GM12864 (cell line): ENCODE measurements around the gene FOXL1.

Experiments used
- DNase-seq: peaks from one replicate; pipeline ENCODE4 v3.0.0-alpha.2; 2011; ENCODE audit warnings: low read depth
- H3K4me3 ChIP-seq: 2 replicates; pipeline ENCODE4 v1.5.1; 2011; ENCODE audit warnings: mild to moderate bottlenecking, low read depth, low read length, control low read depth
- TF ChIP-seq, protein P1 (sequence below): IDR thresholded peaks from 2 replicates; pipeline ENCODE4 v1.5.1; 2011; ENCODE audit warnings: low read depth, mild to moderate bottlenecking, moderate library complexity, low read length, control low read depth, inconsistent platforms; ENCODE audit errors: missing control alignments

The FOXL1 gene

DNA sequence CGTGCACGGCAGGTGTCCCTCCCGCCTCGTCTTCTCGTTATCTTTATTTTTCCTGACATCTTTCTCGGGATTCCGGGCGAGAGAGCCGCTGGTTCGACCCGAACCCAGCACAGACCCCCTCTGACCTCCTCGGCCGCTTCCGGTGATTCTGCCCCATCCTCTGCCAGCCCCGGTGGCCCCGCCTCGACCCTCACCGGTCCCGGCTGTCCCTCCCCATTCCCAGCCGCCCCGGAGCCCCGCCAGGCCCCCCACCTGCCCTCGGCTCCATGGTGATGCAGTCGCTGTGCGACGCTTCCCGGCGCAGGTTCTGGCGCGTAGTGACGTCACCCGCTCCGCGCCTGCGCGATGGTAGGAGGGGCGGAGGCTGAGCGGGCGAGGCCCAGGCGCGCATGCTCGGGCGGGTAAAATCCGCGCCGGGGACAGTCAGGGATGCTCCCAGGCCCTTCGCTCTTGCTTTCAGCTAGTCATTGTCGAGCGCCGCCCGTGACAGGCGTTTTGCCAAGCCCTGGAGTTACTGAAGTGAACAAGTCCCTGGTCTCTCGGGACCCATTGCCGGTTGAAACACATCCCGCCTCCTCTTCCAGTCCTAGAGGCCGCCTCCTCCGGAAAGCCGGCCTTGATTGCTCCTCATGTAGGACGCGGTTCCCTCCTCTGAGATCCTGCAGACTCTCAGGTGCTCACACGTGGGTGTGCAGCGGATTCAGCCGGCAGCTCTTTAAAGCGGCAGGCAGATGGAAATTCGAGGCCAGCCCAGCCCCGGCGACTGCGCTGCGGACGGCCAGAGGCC, 23.2 kb upstream of the FOXL1 start, which contains the start of gene MTHFSD:
Gene MTHFSD (minus strand): TSS at position 319 of the 787 bp plus-strand sequence. CDS start 51 bp downstream, at position 268.
- peak within 1 kb of the TSS; percentile 86 for H3K4me3 ChIP-seq
- peak; percentile 59 for DNase-seq
- TF ChIP-seq, protein P1, sequence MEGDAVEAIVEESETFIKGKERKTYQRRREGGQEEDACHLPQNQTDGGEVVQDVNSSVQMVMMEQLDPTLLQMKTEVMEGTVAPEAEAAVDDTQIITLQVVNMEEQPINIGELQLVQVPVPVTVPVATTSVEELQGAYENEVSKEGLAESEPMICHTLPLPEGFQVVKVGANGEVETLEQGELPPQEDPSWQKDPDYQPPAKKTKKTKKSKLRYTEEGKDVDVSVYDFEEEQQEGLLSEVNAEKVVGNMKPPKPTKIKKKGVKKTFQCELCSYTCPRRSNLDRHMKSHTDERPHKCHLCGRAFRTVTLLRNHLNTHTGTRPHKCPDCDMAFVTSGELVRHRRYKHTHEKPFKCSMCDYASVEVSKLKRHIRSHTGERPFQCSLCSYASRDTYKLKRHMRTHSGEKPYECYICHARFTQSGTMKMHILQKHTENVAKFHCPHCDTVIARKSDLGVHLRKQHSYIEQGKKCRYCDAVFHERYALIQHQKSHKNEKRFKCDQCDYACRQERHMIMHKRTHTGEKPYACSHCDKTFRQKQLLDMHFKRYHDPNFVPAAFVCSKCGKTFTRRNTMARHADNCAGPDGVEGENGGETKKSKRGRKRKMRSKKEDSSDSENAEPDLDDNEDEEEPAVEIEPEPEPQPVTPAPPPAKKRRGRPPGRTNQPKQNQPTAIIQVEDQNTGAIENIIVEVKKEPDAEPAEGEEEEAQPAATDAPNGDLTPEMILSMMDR = no peak

DNA sequence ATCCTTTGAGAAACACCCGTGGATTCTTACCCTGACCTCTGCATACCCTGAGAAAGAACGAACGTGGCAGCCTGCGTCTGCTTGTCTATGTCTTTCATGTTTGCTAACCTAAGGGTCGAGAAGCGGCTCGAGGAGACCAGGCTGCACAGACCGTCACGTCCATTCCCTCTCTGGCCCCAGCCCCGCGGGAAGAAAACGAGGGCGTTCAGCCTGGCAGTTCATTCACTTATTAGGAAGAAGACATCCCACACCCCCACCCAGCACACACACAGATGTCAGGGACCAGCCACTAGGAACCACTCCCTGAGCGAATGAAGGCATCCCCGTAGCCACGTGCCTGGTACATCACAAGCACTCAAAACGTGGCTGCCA, 22.7 kb upstream of the FOXL1 start:
- no peak for DNase-seq
- H3K4me3 ChIP-seq = peak overlapping the region; percentile 86
- TF ChIP-seq, protein P1 = no peak

DNA sequence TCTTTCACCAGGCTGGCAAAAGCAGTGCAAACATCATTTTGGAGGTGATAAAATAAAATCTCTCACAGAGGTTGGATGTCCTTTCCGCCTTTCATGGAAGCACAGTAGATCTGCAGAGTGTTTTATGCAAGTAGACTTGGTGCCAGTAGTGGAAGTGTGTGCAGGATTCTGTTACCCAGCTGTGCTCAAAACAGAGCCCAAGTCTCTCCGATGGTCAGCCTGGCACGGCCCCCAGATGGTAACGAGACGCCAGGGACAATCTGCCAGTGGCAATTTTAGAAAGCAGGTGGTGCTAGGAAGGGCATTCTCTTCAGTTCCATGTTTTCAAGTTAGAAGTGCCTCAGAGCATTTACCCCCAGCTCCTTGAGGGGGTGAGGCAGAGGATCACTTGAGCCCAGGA, 21.8 kb upstream of the FOXL1 start:
- H3K4me3 ChIP-seq = no peak overlapping the region
- TF ChIP-seq, protein P1 = no peak
- DNase-seq = no peak

DNA sequence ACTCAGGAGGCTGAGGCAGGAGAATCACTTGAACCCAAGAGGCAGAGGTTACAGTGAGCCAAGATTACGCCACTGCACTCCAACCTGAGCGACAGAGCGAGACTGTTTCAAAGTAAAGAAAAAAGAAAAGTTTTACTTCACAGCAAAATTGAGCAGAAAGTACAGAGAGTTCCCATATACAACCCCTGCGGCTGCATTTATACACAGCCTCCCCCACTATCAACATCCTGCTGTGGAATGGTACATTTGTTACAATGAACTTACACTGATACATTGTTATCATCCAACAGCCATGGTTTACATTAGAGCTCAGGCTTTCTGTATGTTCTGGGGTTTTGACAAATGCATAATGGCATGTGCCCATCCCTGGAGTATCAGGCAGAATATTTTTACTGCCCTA, 20.8 kb upstream of the FOXL1 start:
- TF ChIP-seq, protein P1 = no peak
- no peak for DNase-seq
- H3K4me3 ChIP-seq = no peak overlapping the region

DNA sequence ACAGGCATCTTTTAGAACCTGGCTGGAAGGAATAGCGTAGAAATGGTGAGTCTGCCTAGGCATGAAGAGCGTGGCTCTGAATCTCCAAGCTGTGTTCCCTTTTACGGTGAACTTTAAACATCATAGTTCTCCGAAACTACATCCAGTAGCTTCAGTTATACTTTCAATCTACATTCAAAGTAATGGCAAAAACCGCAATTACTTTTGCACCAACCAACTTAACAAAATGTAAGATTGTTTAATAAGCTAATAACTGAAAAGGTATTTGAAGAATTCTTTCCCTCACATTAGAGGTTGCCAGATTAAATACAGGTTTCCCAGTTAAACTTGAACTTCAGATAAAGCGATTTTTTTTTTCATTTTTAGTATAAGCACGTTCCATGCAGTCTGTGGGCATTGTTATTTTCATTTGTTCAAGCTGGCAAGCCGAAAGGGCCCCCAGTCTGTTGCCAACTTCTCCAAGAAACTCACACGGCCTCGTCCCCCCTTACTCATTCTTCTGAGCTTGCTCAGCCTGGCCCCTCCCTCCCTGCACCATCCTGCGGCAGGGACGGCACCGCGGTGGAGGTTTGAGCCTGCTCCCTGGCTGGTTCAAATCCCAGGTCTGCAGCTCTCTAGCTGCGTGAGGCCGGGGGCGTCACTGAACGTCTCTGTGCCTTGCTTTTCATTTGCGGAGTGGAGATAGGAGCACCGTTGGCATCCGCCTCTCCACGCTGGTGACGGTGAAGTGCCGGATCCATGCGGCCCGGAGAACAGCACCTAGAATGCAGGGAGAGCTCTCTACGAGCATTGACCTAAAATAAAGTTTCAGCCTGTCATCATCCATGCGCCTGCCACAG, 19.8 kb upstream of the FOXL1 start:
- DNase-seq = no peak
- TF ChIP-seq, protein P1 = no peak
- no peak overlapping the region for H3K4me3 ChIP-seq

DNA sequence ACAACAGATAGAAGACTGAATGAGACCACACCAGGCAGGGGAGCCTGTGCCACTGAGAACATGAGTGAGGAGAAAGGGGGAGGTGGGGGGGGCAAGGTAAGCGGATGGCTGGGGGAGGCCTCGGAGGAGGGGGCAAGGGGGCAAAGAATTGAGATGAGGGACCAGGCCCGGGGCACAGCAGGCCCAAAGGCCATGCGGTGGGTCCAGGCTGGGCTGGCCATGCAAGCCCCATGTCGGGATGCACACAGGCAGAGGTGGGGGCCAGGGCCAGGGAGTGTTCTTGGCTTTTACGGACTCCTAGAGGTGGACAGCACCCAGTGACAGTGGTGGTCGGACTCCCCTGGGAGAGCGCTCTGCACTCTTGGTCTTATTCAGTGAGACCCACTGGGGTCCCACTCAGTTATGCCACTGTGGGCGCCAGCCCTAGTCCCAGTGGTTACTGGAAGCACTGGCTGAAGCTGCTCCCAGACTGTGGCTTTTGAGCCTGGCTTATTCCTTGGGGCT, 18.5 kb upstream of the FOXL1 start:
- TF ChIP-seq, protein P1 = no peak
- no peak overlapping the region for H3K4me3 ChIP-seq
- no peak for DNase-seq
